DMS53 (cell line): Measurements from ENCODE around the gene GAD1.

ENCODE experiments used
- DNase-seq: peaks from one replicate; lab custom pipeline; 2025; lab: John Stamatoyannopoulos, UW

The GAD1 gene

DNA sequence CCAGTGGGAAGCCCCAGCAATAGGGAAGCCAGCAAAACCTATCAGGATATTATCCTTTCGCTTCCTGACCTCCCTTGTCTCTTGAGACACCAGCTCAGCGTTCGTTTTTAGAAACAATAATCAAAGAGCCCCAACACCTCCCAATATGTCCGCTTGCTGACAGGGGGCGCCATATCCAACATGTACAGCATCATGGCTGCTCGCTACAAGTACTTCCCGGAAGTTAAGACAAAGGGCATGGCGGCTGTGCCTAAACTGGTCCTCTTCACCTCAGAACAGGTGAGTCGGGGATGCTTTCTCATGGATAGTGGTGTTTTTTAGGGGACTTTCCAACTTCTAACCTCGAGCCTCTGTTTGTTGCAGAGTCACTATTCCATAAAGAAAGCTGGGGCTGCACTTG lies 28.7 kb downstream of the GAD1 start:
- peak; percentile 64 for DNase-seq

GRCh38 chr2:170846314-170846713 lies 29.6 kb downstream of the GAD1 start:
- no peak for DNase-seq

DNA sequence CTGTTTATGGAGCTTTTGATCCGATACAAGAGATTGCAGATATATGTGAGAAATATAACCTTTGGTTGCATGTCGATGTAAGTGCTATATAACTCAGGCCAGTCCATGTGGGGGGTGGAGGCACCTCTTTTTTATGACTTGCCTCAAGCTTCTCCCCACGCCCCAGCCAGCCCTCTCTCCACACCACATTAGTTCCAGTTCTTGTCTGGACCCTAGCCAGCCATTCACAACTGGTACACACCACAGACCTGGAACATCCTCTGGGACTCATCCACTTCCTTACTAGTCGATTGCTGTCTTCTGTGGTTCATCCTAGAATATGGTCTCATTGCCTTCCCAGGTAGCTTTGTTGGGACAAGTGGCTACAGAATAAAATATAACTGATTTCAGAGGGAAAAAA lies 31.0 kb downstream of the GAD1 start:
- DNase-seq = no peak

GRCh38 chr2:170848587-170848986 lies 31.9 kb downstream of the GAD1 start:
- DNase-seq = no peak

GRCh38 chr2:170850251-170850650 lies 33.6 kb downstream of the GAD1 start:
- no peak for DNase-seq

DNA sequence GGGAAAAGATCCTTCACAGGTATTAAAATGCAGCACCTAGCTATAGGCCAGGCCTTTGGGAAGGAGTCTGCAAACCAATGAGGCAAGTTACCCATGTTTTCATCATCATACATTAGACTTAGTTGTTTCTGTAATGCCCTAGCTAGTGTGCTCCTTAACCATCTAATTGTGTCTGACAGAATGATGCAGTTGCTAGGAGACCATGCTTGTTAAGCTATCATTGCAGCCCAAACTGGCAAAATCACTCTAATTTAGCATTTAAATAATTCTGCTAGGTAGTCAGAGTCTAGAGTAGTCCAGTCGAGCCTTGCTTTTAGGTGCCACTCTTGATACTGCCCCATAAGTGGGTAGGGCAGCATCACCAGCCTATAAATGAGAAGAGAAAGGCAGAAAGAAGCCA lies 34.9 kb downstream of the GAD1 start:
- no peak for DNase-seq

GRCh38 chr2:170856066-170856465 lies 39.4 kb downstream of the GAD1 start:
- no peak for DNase-seq

DNA sequence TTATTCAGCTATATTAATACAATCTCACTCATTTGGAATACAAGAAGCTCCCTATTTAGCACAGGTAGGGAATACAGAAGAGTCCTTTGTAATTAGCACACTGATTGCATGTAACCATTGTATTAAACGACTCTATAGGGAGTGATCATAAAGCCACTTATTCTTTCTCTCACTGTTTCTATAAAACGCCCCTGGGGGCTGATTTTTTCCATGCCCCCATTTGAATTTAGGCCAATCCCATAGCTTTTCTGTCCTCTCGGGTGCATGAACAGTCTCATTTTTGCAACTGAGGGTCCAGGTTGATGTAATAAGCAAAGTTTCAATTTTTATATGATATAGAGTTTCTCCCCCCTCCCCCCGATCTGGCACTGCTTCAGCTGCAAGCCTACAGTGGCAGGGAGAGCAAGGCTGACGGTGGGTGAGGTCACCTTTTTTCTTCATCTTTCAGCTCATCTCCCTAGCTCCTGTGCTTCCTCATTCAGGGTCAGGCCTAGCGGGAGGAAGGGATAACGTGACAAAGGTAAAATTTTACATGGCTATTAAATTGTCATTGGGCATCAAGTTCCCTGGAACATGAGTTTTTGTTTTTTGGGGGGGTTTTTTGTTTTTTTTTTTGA lies 45.7 kb downstream of the GAD1 start:
- DNase-seq = no peak

DNA sequence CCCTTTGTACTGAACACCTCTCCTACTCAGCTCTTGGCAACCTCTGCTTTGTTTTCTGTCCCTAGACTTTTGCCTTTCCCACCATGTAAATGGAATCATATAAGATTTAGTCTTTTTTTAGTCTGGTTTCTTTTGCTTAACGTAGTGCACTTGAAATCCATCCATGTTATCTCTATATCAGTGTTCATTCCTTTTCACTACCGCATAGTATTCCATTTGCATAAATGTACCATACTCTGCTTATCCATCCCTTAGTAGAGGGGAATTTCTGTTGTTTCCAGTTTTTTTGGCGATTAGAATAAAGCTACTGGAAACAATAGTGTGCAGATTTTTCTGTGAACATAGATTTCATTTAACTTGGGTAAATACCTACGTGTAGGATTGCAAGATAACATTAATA lies 46.4 kb downstream of the GAD1 start:
- no peak for DNase-seq

GRCh38 chr2:170869036-170869435 lies 52.3 kb downstream of the GAD1 start:
- DNase-seq = no peak

DNA sequence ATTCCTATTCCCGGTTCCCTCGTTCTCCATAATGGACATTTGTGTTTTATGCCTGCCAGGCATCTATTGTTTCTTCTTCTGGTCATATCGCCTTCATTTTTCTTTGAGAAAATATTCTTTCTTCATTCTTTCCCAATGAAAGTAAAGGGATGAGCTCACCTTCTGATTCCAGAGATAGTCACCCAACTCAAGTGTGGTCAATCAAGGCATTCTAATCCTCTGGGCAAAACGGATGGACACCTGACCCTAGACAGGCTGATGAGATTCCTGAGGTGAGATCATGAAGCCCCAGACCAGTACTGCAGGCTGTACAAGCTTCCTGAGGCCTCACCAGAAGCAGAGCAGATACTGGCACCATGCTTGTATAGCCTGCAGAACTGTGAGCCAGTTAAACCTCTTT lies 52.8 kb downstream of the GAD1 start:
- DNase-seq = no peak

- DNase-seq = peak; percentile 95
Measured at GRCh38 chr2:170873035-170873692, 56.5 kb downstream of the GAD1 start.

DNA sequence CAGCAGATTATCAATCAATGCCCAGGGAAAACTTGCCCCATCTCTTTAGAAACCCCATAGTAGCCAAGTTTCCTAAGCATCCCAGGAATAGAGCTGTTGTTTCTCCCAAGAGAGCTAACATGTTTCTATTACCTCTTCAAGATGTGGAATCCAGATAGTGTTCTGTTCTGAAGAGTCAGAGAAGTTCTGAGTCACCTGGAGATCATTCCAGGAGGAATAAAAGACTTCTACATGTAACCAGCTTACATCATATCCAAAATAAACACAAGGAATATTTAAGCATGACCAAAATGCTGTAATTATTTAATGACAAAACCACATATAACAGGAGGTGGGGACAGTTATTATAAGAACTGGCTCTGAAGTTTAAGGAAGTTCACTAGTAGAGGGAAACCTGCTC lies 61.4 kb downstream of the GAD1 start:
- DNase-seq = no peak

- DNase-seq = no peak
Measured at GRCh38 chr2:170878505-170878904, 61.8 kb downstream of the GAD1 start.

GRCh38 chr2:170881840-170882239 lies 65.2 kb downstream of the GAD1 start:
- no peak for DNase-seq

DNA sequence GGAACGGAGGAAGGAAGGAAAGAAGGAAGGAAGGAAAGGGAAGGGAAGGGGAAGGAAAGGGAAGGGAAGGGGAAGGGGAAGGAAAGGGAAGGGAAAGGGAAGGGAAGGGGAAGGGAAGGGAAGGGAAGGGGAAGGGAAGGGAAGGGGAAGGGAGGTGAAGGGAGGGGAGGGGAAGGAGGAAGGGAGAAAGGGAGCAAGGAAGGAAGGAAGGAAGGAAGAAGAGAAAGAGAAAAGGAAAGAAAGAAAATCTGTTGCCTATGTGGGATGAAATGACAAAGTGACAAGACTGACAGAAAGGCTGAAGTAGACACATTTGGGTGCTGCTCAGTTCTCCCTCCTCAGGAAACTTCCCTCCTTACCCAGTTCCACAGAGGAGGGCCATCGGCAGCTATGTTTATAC lies 66.1 kb downstream of the GAD1 start:
- DNase-seq = no peak

DNA sequence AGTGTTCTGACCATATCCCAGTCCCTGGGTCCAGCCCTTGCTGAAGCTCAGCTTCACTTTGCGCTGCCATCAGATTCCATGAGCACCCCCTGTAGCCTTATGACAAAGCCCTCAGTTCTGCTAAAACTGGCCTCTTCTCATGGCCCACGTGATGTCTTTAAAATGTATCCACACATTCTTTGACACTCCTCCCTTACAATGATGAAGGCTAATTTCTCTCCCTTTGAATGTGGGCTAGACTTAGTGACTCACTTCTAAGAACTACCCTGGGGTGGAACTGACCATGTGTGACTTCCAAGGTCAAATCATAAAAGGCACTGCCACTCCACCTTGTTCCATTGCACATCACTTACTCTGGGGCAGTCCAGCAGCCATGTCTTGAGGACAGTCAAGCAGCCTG lies 67.0 kb downstream of the GAD1 start:
- no peak for DNase-seq

DNA sequence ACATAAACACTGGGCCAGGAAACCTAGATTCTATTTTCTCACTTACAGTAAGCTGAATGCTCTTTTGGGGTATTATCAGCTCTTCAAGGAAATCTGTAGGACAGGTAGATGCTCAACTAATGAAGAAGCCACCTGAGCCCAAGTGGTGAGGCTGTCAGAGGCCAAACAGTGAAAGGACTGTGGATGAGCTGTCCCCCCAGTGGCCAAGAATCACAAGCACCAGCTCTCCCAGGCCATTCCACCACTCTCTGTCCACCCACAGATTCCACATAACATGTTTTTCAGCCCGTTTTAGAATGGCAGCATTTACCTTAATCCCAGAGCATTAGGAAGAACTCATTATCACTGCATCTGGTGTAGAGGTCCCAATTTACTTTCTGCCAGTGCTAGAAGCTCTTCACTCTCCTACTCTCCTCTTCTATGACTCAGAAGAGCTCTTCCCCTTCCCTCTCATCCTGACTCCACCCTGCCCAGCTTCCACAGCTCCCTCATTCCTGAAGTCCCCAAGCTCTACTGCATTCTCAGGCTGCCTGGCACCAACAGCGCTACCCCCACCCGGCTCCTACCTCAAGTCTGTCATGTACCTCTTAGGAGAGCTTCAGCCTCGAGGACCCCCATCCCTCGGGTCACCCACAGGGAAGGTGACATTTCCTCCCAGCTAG lies 68.6 kb downstream of the GAD1 start:
- peak; percentile 23 for DNase-seq

GRCh38 chr2:170886386-170886785 lies 69.7 kb downstream of the GAD1 start:
- DNase-seq = no peak

DNA sequence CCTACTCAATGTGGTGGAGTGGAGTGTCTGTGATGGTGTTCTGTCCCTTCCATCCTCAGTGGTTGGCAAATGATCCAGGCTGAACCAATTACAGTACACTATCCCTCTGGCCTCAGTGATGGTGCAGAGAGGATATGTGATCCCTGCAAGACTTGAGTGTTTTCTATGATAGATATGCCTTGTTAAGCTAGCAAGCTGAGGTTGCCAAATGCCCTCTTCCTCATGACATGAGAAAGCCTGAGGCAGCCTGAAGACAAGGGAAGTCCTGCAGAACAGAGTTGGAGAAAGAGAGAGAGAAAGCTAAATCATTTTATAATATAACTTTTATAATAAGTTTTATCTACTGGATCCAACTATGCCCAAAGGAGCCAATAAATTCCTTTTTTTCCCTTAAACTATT lies 70.8 kb downstream of the GAD1 start:
- no peak for DNase-seq

DNA sequence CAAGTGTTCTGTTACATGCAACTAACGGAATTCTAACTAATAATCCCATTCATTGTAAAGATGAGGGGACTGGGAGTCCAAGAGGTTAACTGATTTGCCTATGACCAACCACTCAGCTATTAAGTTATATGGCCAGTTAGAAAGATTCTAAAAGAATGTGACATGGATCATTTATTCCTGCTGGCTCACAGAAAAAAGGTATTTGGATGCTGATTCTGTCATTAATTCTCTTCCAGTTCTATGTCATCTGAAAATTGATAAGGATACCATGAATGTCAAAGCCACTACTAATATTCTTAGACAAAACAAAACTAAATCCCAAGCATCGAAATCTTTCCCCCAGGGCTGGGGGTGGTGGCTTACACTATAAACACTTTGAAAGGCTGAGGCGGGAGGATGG lies 71.2 kb downstream of the GAD1 start:
- no peak for DNase-seq

GRCh38 chr2:170891893-170892292 lies 75.2 kb downstream of the GAD1 start:
- no peak for DNase-seq

GRCh38 chr2:170892391-170892951 lies 75.8 kb downstream of the GAD1 start:
- DNase-seq = no peak
